NCI-H82 treated with DMSO at 0.1 percent for 48 hours (cell line): ENCODE data around the gene MAP6.
"Not testable (repeated sequence)": the region's sequence is repeated elsewhere in the genome, so short reads cannot be mapped to it uniquely, and the experiment has no call there.

Experiments used
- DNase-seq: peaks from one replicate; lab custom pipeline; 2025; ENCODE audit not compliant: unreplicated experiment; lab: John Stamatoyannopoulos, UW

MAP6 gene

DNA sequence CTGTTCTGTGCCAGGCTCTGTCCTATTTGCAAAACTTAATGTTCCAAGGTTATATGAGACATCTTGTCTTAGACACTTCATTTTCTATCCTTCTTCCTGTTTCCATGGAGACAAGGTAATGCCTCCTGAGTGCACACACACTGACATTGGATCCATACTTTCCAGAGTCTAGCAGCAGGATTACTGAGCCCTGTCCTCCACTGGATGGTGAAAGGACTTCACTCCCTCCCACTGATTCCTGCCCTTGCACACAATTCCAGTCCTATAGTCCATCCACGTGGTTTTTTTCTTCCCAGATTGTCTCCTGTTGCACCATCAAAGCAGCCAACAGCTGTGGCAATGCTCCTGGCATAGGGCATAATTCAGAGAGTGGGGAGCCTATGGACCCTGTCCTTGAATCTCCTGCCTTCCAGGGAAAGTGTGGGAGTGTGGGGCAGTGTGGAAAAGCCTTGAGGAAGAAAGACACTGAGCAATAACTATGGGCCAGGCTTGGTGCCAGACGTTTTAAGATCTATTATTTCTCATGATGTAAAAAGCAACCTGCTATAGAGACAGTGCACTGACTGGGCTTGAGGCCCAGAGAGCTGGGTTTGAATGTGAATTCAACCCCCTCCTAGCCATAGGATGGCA lies 75.4 kb downstream of the MAP6 start:
- DNase-seq = no peak

DNA sequence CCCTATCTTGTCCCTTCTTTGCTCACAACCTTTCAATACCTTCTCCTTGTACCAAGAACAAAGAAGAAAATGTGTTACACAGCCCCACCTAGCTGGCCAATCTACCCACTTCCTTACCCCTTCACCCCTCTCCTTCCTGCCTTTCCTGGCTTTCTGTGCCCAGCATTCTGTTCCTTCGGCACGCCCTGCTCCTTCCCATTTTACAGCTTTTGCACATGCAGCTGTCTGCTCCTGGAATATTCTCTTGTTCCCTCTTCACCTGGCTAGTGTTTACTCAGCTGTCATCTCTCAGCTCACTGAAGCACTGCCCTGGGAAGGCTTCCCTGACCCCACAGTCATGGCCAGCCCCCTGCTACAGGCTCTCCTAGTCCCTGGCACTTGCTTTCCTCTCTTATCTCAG lies 76.1 kb downstream of the MAP6 start:
- no peak for DNase-seq

DNA sequence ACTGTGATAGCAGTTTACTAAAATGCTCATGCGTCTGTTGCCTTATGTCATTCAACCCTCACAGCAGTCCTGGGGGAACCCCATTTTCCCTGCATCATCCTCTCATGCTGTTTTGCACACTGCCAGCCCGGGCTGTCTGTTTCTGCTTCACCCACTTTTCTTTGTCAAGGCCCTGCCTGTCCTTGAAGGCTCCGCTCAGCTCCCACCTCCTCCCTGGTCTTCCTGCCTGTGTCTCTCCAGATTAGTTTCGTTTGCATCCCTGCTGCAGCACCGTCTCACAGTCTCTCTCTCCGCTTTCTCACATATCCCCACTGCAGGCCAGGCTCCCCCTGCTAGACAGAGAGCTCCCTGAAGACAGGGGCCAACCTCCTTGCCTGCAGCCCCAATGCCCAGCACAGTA lies 76.9 kb downstream of the MAP6 start:
- DNase-seq = no peak

DNA sequence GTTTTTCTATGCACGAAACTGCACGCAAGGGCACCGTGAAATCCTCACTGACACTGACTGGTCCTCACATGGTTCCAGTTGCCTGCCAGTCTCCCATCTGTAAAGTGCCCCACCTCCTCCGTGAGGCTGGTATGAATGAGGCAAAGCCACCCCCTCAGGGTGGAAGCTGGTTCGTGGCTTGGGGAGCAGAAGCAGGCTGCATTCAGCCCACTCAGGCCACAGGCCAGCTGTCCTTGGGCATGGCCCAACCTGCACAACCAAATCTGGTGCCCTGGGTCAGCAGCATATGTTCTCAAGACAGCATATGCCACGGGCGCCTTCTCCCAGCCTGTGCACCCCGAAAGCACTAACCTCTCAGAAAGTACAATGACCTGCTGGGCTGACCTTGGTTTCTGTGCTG lies 77.5 kb downstream of the MAP6 start:
- no peak for DNase-seq

DNA sequence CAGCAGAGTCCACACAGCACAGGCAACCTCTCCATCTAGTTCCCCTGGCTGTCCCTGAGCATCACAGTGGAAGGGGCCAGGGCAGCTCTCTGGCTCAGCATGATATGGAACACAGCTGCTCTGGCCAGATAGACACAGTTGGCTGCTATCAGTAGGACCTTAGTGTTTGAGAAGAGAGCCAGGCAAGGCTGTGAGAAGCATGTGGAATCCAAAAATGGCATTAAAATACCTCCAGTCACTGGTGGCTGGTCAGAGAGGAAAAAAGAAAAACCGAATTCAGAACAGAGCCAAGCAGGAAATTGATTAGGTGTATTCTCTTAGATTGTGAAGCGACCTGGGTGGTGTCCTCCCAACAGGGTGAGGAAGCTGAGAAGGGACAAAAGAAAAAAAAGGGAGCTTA lies 78.9 kb downstream of the MAP6 start:
- DNase-seq = no peak

DNA sequence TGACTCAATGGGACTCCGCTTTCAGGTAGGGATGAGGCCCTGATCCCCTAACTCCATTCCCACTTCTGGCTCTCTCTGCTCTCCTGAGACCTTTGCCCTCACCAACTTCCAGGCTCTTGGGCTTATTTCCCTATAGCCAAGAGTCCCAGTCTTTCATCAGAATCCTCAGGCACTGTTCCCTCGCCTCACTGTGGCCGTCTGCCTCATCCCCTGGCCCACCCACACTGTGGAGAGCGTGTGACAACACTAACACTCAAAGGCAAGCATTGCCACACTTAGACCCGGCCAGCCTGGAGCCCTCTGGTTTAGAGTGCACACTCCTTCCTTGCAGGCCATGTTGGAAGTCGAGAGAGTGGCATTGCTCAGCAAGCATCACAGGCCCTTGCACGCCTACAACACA lies 79.8 kb downstream of the MAP6 start:
- no peak for DNase-seq

DNA sequence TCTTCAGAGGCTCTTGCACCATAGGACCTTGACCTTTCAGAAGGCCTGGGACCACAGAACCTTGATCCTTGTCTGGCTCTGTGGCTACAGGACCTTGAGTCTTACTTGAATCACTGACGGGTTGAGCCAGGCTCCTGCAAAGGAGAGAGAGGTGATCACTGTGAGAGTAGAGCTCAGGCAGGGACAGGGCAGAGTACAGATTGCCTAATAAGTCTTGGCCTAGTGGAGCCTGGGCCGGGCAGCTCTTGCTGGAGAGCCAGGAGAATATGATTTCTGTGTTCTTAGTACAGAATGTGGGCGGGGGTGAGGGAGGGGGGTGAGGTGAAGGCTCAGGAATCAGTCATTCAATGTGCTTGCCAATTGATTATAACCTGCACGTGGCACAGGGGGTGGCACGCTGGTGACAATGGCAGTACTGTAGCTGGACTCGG lies 80.8 kb downstream of the MAP6 start:
- DNase-seq = no peak

DNA sequence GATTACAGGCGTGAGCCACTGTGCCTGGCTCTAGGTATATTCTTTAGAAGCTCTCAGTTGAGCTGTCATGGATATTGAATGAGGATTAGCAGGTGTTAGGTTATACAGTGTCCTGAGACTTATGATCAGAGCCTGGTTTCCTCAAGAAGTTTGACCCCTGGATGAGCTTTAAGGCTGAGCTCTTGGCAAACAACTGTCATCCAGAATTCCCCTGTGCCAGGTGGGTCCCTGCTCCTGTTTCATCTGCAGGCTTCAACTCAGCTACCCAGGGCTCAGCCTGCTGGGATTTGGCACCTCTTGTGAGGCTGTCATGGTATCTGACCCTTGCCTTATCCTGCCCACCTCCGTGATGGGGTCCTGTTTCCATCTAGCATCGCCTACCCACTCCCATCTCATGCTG lies 82.4 kb downstream of the MAP6 start:
- no peak for DNase-seq

DNA sequence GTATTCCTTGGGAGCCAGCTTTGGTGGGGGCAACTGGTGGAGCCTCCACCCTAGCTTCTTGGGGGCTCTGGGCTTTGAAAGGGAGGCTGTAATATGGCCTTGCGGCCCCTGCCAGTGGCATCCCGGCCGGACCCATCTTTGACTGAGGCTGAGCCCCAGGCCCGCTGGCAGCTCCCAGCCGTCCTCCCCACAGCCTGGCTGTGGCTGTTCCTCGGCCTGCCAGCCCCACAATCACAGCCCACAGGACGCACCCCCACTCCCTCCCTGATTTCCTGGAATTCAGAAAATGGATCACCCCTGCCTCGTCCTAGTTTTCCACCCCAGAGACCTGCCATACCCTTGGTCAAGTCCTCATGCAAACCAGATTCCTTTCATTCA lies 83.6 kb downstream of the MAP6 start:
- DNase-seq = no peak

DNA sequence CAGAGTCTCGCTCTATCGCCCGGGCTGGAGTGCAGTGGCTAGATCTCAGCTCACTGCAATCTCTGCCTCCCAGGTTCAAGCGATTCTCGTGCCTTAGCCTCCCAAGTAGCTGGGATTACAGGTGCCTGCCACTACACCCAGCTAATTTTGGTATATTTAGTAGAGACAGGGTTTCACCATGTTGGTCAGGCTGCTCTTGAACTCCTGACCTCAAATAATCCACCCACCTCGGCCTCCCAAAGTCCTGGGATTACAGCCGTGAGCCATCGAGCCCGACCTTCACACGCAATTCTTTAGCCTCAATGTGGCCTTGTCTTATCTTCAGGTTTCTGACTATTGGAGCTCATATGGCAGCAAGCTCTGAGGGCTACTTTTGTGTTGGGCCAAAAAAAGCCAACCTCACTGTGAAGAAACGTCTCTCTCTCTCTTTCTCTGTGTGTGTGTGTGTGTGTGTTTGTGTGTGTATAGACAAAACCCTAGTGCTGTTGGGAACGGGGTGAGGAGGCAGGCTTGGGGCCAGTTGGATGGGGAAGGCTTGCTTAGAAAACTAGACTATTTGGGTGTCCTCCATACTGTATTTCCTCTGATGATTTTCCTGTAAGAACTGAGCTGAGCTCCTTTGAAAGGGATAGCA lies 84.1 kb downstream of the MAP6 start:
- DNase-seq = not testable (repeated sequence)

DNA sequence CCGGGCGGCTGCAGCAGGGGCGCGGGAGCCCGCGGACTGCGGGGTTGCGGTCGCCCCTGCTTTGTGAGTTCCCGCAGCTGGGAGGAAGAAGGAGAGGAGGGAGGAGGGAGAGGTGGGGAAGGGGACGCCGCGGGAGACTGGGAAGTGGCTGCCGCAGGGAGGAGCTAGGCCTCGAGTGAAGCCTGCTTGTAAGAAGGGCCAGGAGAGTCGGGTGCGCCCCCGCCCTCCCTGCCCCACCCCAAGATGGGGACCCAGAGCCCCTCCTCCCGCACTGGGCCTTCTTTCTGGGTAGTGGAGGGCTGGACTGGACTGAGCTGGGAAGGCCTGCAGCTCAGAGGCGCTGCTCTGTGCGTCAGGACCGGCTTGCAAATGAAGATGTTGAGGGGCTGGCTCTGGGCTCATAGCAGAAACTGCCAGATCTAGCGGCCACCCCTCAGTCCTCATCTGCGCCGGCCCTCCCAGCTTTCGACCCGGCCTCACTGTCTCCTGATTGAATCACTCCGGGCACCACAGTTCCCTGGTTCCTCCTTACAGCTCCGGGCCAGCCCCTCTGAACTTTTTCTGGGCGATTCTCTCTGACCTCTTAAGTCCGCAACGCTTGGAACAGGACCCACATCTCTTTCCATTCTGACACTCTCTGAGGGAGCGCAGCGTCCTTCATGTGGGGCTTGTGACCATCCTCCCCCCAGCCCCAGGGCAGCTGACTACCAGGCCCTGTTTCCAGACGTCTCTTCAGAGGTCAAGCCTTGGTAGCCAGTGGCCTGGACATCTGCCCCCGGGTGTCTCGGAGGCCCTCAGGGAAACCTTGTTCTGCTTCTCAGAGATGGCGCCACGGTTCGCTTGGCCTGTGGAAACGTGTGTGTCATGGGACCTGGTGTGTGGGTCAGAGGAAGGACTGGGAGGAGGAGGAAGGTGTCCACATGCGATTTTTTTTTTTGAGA lies 84.8 kb downstream of the MAP6 start:
- peak; percentile 4 for DNase-seq

DNA sequence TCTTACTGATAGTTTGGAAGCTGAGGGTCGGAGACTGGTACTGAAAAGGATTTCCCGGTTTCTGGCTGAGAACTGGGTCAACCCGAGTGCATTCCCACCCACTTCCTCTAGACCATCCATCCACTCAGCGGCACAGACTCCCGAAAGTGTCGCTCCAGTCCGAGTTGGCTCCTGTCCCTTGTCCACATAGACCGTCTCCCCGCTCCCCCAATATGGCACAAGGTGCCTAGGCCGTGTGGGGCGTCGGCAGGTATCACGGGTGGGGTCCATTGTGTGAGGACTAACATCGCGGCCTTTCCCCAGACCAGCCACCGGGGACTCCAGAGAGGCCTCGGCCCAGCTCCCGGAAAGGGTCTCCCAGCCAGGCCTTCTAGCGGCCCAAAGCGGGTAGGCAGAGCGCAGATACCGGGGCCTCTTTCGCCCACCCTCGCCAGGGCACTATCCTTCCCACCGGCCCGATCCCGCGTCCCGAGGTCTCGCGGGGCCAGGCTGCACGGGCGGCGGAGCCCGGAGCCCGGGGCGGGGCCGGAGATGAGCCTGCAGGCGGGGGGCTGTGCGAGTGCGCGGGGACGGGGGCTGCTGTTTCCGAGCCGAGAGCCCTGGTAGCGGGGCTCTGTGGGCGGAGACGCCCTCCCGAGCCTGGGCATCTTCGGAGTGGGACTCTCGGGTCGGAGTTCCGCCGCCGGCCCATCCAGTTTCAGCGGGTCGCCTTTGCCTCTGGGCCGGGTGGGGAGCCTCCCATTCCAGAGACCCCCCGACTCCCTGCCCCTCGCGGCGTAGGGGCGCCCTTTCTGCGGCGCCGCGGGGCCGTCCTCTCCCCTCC lies 85.7 kb downstream of the MAP6 start:
- peak; percentile 26 for DNase-seq

DNA sequence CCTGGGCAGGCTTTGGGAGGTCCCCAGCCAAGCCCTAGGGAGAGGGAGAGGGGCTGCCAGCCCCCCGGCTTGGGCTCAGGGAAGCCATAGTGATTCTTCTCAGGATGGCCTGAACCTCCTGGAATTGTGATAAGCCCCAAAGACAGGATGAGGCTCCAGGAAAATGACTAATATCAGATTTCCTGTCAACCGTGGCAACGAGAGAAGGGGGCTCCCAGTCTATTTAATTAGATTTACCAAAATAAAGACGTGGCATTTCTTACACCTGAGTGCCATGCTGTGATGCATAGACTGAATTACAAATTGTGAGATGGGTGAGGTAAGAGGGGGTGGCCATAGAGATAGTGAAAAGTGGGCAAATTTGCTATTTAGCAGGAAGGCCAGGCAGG lies 86.3 kb downstream of the MAP6 start:
- no peak for DNase-seq

DNA sequence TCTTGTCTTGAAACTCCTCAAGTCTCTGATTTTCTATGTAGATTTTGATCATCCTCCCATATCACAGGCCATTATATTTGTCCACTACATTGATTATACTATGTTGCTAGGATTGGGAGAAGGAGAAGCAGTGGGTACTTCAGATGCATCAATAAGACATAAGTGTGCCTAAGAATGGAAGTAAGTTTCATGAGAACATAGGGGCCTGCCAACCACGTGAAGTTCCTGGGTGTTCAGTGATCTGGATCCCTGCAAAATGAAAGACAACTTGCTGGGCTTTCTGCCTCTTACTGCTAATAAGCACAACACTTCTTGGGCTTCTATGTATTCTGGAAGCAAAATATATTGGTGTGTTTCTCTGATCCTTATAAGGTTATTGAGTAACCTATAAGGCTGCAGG lies 89.0 kb downstream of the MAP6 start:
- DNase-seq = no peak

DNA sequence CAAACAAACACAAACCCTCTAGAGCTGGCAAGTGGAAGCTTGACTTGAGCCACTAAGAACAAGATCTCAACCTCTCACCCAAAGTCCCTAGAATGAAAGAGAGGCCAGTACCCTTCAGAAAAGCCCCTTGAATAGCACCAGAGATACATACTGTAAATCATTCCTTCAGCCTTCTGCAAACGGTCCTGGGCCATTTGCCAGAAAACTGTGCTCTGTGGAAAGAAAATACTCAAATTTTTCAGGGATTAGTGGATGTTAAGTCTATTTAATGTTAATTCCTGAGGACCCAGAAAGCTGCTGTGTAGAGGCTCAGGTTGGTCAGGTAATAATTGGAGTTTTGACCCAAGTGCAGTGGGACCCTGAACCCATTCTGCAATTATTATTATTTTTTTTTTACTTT lies 89.9 kb downstream of the MAP6 start:
- DNase-seq = no peak

DNA sequence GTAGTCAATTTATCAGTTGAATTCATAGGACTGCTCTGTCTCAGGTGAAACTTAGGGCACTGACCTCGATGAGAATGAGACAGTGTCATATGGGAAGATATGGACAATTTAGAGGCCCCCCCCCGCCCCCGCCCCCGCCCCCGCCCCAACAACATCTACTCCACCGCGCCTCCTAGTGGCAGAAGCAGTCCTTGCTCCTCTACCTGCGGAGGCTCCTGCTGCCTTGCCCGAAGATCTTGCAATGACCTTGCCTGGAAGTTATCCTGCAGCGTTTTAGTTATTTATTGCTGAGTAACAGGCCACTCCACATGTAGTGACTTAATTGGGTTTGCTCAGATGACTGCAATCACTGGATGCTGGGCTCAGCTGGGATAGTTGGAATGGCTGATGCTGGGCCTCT lies 91.6 kb downstream of the MAP6 start:
- DNase-seq = no peak

DNA sequence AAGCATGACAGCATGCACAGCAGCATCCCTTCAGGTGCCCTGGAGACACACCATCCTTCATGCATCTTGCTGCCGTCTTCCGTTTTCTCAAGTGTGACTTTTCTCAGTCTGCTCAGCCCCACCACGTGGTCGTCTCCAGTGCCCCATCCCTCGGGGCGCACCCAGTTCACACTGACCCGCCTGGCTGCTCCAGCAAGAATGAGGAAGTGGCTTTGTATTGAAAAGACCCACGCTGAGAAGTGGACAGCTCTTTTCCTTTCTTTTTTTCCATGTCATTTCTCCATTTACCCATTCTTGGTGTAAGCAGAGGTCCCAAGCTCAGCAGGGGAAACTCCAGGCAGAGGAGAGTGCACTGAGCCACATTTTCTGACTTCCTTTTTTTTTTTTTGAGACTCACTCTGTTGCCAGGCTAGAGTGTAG lies 92.3 kb downstream of the MAP6 start:
- no peak for DNase-seq

DNA sequence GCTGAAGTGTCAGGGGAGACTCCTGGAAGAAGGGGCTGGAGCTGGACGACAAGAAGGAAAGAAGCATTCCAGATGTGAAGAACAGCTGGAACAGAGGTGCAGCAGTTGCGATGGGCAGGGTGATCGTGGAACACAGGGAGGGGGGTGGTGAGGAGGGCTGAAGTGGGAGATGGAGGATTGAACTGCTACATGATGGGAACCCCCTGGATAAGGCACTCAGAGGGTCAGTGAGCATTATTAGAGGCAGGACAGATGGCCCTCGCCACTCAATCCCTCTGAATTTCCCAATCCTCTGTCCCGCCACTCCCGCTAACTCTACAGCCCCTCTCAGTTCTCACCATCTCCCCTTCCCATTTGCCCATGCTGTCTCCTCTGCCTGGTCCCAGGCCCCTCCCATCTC lies 92.8 kb downstream of the MAP6 start:
- DNase-seq = no peak

DNA sequence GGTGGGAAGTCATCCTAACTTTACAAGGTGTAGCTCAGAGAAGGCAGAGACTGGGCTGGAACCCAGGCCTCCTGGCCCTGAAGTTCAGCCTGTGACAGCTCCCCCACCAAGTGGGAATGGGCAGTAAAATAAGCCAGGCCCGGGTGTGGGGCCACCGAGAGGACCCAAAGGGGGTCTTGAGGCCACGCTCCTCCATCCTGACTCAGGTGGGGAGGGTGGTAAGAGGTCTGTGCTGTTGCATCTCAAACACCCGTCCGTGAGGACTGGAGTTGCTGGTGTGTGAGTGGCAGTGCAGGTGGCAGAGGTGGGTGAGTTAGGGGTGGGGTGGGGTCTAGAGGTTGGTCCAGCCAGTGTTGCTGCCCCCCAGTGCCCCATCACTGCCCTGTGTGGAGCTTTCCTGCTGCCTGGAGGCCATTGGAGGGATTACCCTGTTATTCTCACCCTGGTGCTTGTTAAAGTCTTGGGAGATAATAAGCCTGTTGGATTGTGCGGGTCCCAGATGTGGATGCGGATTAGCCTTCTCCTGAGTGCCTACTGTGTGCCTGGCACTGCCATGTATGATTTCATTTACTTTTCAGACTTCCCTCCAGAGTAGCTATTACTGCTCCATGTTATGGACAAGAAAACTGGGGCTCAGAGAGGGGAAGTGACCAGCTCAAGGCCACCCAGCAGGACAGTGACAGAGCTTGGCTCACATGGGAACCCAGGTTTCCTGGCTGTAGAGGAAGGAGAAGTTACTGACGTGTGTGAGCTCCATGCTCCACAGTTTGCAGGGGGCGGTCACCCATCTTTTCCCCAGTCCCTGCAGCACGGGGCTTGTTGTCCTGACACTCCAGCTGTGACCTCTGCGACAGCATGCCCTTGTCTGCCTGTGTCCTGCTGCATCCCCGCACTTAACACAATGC lies 93.9 kb downstream of the MAP6 start:
- DNase-seq = no peak

DNA sequence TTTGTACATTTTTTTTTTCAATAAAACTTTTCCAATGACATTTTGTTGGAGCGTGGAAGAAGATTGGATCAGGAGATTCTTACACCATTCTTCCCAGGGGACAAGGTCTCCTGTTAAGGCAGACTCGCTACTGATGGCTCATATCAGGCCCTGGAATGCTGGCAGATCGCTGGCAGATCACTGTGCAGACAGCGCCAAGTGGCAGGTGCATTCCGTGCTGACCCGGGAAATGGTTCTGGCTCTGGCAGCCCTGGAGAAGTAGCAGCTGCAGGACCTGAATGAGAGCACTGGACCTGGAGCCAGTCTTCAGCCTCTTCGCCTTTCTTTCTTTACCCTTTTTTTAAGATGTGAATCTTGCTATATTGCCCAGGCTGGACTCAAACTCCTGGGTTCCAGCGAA lies 96.1 kb downstream of the MAP6 start:
- DNase-seq = no peak
